ENCODE results near the gene RABGEF1.
"Not testable (repeated sequence)": the region's sequence is repeated elsewhere in the genome, so short reads cannot be mapped to it uniquely, and the experiment has no call there.

GRCh38 chr7:66763183-66763582, 22.6 kb downstream of the RABGEF1 start:
- TF ChIP-seq CTCF, POLR2A, EP300 (IDR thresholded peaks at IDR 0.05): not testable (repeated sequence)
